GM12801 (cell line): Measurements from ENCODE around the gene UIMC1.

ENCODE experiments used
- CTCF ChIP-seq: IDR thresholded peaks from one replicate; pipeline ENCODE4 v1.5.1; 2011; ENCODE audit warnings: control low read depth; ENCODE audit not compliant: insufficient read length; ENCODE audit errors: extremely low read depth

UIMC1 gene

DNA sequence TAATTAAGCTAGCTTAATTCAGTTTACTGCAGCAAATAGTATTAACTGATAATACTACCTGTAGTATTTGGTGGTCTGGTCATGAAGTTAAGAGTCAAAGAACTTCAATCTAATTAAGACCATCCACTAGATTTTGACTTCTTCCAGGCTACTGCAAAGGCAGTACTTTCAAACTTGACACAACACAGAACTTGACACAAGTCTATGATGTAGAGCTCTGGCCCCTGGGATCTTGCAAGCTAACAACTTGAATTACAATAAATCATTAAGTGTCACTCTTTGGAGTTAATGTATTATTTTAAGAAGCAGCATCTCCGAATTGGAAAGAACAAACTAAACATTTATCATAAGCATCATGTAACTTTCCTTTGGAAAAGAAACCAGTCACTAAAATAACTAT, 40.9 kb downstream of the UIMC1 start:
- TF ChIP-seq CTCF: no peak

- TF ChIP-seq CTCF: no peak
Observed at GRCh38 chr5:176959051-176959450, 47.5 kb downstream of the UIMC1 start.

DNA sequence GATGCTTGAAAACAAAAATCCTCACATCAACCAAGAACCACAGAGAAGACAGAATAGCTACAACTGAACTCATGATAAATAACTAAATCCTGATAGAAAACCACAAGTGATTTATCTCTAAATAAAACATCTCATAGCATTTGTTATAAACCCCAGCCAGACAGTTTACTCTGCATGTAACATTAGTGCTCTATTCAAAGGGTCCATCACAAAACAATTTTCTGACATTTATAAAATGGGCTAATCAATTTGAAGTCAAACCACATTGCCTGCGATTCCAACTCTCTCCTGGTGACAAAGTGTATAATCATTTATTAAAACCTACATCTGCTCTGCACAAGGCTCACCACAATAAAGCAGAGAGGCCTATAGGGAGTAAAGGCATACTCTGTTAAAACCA, 49.8 kb downstream of the UIMC1 start:
- no peak for TF ChIP-seq CTCF

- TF ChIP-seq CTCF: no peak
Observed at GRCh38 chr5:176955895-176956294, 50.7 kb downstream of the UIMC1 start.

DNA sequence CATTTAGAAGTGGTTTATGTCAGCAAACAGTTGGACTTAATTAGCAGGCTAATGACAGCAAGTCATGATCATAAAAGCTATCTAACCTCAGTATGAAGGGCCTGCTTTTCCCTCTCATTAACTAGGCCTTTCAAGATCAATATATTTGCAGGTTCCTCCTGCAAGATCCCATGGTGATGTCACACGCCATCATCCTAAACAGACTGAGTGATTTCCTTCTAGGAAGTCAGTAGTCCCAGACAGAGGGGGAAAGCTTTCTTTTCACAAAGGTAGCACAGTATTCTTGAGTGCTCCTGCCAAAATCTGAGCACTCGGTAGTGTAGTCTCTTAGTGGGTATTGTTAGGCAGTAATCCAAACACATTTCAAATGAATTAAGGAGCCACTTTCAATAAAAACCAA, 52.5 kb downstream of the UIMC1 start:
- no peak for TF ChIP-seq CTCF

- TF ChIP-seq CTCF: no peak
Observed at GRCh38 chr5:176952531-176953193, 53.9 kb downstream of the UIMC1 start.

DNA sequence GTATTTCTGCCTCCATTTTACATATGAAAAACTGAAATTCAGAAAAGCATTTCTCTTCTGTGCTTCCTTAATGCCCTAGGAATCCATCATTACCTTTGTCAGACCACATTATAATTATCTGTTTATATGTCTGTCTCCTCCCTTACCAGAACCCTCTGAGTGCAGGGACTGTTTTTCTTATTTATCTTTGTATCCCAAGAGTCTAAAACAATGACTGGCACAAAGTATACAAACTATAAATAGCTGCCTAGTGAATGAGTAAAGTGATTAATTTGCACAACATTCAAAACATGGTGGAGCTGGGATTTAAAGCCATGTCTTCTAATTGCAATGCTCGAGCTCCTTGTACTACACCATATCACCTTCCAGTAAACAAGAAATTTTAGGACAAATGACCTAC, 58.1 kb downstream of the UIMC1 start:
- no peak for TF ChIP-seq CTCF
